ENCODE results near the gene EYA2.

The EYA2 gene

GRCh38 chr20:46973766-46974165 is 79.1 kb downstream of the EYA2 start:
- TF ChIP-seq, protein P1, sequence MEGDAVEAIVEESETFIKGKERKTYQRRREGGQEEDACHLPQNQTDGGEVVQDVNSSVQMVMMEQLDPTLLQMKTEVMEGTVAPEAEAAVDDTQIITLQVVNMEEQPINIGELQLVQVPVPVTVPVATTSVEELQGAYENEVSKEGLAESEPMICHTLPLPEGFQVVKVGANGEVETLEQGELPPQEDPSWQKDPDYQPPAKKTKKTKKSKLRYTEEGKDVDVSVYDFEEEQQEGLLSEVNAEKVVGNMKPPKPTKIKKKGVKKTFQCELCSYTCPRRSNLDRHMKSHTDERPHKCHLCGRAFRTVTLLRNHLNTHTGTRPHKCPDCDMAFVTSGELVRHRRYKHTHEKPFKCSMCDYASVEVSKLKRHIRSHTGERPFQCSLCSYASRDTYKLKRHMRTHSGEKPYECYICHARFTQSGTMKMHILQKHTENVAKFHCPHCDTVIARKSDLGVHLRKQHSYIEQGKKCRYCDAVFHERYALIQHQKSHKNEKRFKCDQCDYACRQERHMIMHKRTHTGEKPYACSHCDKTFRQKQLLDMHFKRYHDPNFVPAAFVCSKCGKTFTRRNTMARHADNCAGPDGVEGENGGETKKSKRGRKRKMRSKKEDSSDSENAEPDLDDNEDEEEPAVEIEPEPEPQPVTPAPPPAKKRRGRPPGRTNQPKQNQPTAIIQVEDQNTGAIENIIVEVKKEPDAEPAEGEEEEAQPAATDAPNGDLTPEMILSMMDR (IDR thresholded peaks at IDR 0.05): no peak

DNA sequence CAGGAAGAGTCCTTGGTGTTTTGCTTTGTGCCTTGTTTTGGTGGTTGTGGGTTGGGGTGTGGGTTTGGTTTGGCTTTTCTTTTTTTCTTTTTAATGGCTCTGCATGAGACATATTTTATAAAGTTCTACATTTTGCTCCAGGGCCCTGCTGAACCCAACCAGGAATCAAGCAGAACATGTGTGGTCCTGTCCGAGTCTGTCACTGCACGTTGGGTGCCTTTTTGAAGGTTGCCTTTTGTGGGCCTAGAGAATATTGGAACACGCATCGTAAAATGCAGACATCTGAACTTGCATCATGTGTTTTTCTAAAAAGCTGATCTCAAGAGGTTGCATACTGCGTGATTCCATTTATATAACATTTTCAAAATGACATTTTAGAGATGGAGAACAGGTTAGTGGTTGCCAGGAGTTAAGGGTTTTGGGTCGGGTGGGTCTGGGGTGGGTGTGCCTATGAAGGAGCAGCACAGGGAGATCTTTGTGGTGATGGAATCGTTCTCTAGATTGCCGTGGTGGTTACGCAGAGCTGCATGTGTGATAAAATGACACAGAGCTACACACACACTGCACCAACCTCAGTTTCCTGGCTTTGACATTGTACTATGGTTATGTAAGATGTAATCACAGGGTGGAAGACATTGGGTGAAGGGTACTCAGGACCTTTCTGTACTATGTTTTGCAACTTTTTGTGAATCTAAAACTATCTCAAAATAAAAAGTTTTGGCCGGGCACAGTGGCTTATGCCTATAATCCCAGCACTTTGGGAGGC is 80.2 kb downstream of the EYA2 start:
- TF ChIP-seq, protein P1 (IDR thresholded peaks at IDR 0.05): no peak

DNA sequence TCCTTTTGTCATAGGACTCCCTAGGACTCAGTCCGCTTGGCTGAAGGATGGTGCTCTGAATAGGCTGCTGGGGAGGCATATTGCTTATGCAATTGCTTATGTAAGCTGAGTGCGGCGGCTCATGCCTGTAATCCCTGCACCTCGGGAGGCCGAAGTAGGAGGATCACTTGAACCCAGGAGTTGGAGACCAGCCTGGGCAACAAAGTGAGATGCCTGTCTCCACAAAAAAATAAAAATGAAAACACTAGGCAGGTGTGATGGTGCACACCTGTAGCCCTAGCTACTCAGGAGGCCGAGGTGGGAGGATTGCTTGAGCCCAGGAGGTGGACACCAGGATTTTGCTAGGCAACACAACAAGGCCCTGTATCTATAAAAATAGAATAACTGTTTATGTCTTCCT is 81.3 kb downstream of the EYA2 start:
- TF ChIP-seq, protein P1 (IDR thresholded peaks at IDR 0.05): no peak

GRCh38 chr20:46977204-46977603 is 82.6 kb downstream of the EYA2 start:
- TF ChIP-seq, protein P1 (IDR thresholded peaks at IDR 0.05): no peak; the same call in 1 of the 2 replicates

- TF ChIP-seq, protein P1 (IDR thresholded peaks at IDR 0.05): no peak
Observed at GRCh38 chr20:46977909-46978588, 83.4 kb downstream of the EYA2 start.

GRCh38 chr20:46978951-46979491 is 84.4 kb downstream of the EYA2 start:
- TF ChIP-seq, protein P1 (IDR thresholded peaks at IDR 0.05): no peak

DNA sequence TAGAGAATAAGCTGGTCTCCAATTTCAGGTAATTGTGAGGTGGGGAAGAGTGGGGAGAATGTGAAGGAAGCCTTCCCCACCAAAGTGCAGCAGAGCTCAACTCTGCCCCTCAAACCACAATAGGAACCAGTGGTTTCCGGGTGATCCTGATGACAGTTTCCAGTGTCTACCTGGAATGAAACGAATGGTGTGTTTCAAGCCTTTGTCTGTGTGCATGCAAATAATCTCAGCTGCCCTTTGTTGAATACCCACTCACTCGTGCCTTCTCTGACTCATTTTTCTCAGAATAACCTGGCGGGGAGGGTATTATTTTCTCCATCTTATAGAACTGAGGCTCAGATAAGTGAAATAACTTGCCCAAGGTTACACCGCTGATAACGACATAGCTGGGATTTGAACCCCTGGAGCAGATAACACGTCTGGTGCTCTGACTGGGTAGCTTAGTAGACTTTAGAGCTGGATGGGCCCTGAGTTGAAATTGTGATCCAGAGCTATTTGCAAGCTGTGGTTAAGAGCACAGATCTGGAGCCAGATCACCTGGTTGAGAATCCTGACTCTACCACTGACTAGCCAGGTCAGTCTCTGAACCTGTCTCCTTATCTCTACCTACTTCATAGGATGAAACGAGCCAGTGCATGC is 85.1 kb downstream of the EYA2 start:
- TF ChIP-seq, protein P1 (IDR thresholded peaks at IDR 0.05): no peak

Measured in LNCAP (cell line).